Measurements from ENCODE around the gene SLIT3.

- TF ChIP-seq ZBTB1 (CRISPR knock-in tag; IDR thresholded peaks at IDR 0.05; ENCODE audit: borderline replicate concordance, low read depth) (no peak), FUS (optimal IDR thresholded peaks at IDR 0.05; ENCODE audit: low read depth, low read length) (no peak), NFE2L1 (tag; IDR thresholded peaks at IDR 0.05; ENCODE audit: borderline replicate concordance, low read depth) (no peak), ZBTB26 (CRISPR knock-in tag; IDR thresholded peaks at IDR 0.05) (no peak), CTCF (IDR thresholded peaks at IDR 0.05 in 2 of 3, conservative IDR thresholded peaks at IDR 0.05 in 1 of 3; ENCODE audit: insufficient read depth in 2 of 3, low read depth in 1 of 3, low read length in 3 of 3) (no peak), CHD1 (IDR thresholded peaks at IDR 0.05; ENCODE audit: low read length) (no peak), MEIS2 (IDR thresholded peaks at IDR 0.05; ENCODE audit: partially characterized antibody) (no peak), KLF16 (IDR thresholded peaks at IDR 0.05) (no peak), RCOR1 (IDR thresholded peaks at IDR 0.05; ENCODE audit: borderline replicate concordance in 1 of 2, low read depth in 2 of 2, low read length in 2 of 2) (no peak), MAFF (IDR thresholded peaks at IDR 0.05; ENCODE audit: low read length) (no peak), HDAC2 (IDR thresholded peaks at IDR 0.05) (no peak), POLR2AphosphoS5 (IDR thresholded peaks at IDR 0.05; ENCODE audit: control insufficient read depth, insufficient read depth, low read depth, low read length) (no peak)
These were observed 219.8 kb downstream of the SLIT3 start for GRCh38 chr5:169081000-169081724.
